Uterus (tissue), 4 donors: ENCODE results near the gene MICALL1. TPM values are rescaled to one million over a fixed set of nuclear protein-coding genes. Genes with fewer than 3 reads are reported as not detected.

ENCODE experiments used
- DNase-seq, 2 donors: peaks; one replicate each; pipeline ENCODE4 v3.0.0-alpha.2; 2019 to 2020
- H3K27ac ChIP-seq, 2 donors: fragments of 200-600 bp; sonication (generic); 1 replicate in 1 of 2; 2 replicates in 1 of 2; pipeline ENCODE4 v1.5.1; 2016 to 2018
- H3K27me3 ChIP-seq, 2 donors: fragments of 200-600 bp; sonication (generic); one replicate each; pipeline ENCODE4 v1.5.1; 2018 to 2019; ENCODE audit warnings: control low read depth in 1 of 2
- H3K36me3 ChIP-seq, 2 donors: fragments of 200-600 bp; sonication (generic); one replicate each; pipeline ENCODE4 v1.5.1; 2019; ENCODE audit warnings: control low read depth in 1 of 2
- H3K4me1 ChIP-seq, 2 donors: fragments of 200-600 bp; sonication (generic); one replicate each; pipeline ENCODE4 v1.5.1; 2018 to 2019; ENCODE audit warnings: control low read depth in 1 of 2
- H3K4me3 ChIP-seq, 2 donors: fragments of 200-600 bp; sonication (generic); 1 replicate in 1 of 2; 2 replicates in 1 of 2; pipeline ENCODE4 v1.5.1; 2018 to 2019; ENCODE audit warnings: mild to moderate bottlenecking in 1 of 2
- H3K9me3 ChIP-seq, 2 donors: fragments of 200-600 bp; sonication (generic); one replicate each; pipeline ENCODE4 v1.5.1; 2019; ENCODE audit warnings: control low read depth in 1 of 2
- CTCF ChIP-seq, 4 experiments: fragments of 200-600 bp in 2 of 4; fragments of 450-650 bp in 2 of 4; sonication (generic) in 2 of 4; IDR thresholded peaks; one replicate each; pipeline ENCODE4 v1.5.1; 2016 to 2019; ENCODE audit warnings: antibody characterized with exemption in 4 of 4, mild to moderate bottlenecking in 2 of 4, moderate library complexity in 1 of 4
- POLR2A ChIP-seq, 2 donors: fragments of 450-650 bp; IDR thresholded peaks; one replicate each; pipeline ENCODE4 v1.6.1; 2016; ENCODE audit warnings: antibody characterized with exemption in 2 of 2, mild to moderate bottlenecking in 1 of 2, moderate library complexity in 1 of 2
- intact Hi-C: fragments of 100-400 bp; cut with DNase I; formaldehyde crosslinking; loops from one replicate; pipeline ENCODE4 v1.15.1; 2023; ENCODE audit warnings: low total_unique reads
- total RNA-seq, 4 donors: library from RNA; depleted of rRNA in 3 of 4; stranded (reverse); fragments of >200 nt in 3 of 4; gene quantifications; one replicate each; pipeline versions ENCODE4 v1.1.0 to v1.2.4, GENCODE V29; 2014 to 2023
- donor health status: DM: yes; HTN: yes; CAD: no.

The MICALL1 gene
- total RNA-seq, 4 donors from 2014 or later: 7.4 to 96.6 (median 46.6) TPM

GRCh38 chr22:37930270-37930951 is 24.3 kb downstream of the MICALL1 start:
- Histone ChIP-seq H3K27ac (peak overlapping the region; percentile 46 to 57), H3K9me3 (no peaks in the 10 kb centered on the region), H3K36me3 (no peaks in the 10 kb centered on the region), H3K4me3 (no peak overlapping the region), H3K4me1 (peaks cover 0 to 11% of the 10 kb centered on the region in 2 donors), H3K27me3 (no peaks in the 10 kb centered on the region)
- no peak for DNase-seq
- intact Hi-C loops: loop anchor here (5.0 kb wide), 1 partner anchor 33 kb away; no protein-coding TSS in a partner anchor
- TF ChIP-seq POLR2A (IDR thresholded peaks at IDR 0.05) (no peak), CTCF (IDR thresholded peaks at IDR 0.05) (peak; percentile 30 to 50 (median 39))

GRCh38 chr22:37930952-37931440 is 24.9 kb downstream of the MICALL1 start:
- intact Hi-C loops: loop anchor here (5.0 kb wide), 1 partner anchor 34 kb away; no protein-coding TSS in a partner anchor
- DNase-seq: no peak
- H3K36me3 ChIP-seq: no peaks in the 10 kb centered on the region
- no peak for TF ChIP-seq POLR2A (IDR thresholded peaks at IDR 0.05)
- TF ChIP-seq CTCF (IDR thresholded peaks at IDR 0.05): no peak
- H3K4me1 ChIP-seq: peaks cover 0 to 11% of the 10 kb centered on the region in 2 donors
- no peaks in the 10 kb centered on the region for H3K27me3 ChIP-seq
- H3K4me3 ChIP-seq: no peak overlapping the region
- H3K9me3 ChIP-seq: no peaks in the 10 kb centered on the region
- peak overlapping the region; percentile 46 to 57 for H3K27ac ChIP-seq

- TF ChIP-seq POLR2A (IDR thresholded peaks at IDR 0.05) (no peak), CTCF (IDR thresholded peaks at IDR 0.05) (no peak)
- Histone ChIP-seq H3K27ac (no peak overlapping the region), H3K4me3 (no peak overlapping the region), H3K27me3 (no peaks in the 10 kb centered on the region), H3K36me3 (no peaks in the 10 kb centered on the region), H3K4me1 (peaks cover 0 to 11% of the 10 kb centered on the region in 2 donors), H3K9me3 (no peaks in the 10 kb centered on the region)
- intact Hi-C loops: loop anchor here (5.0 kb wide), 1 partner anchor 35 kb away; no protein-coding TSS in a partner anchor
- DNase-seq: no peak
Measured at GRCh38 chr22:37931893-37932389, 25.8 kb downstream of the MICALL1 start.

- no peaks in the 10 kb centered on the region for H3K9me3 ChIP-seq
- no peak for TF ChIP-seq POLR2A (IDR thresholded peaks at IDR 0.05)
- TF ChIP-seq CTCF (IDR thresholded peaks at IDR 0.05): no peak
- H3K36me3 ChIP-seq: no peaks in the 10 kb centered on the region
- peak overlapping the region in 1 of 2 donors; percentile 60 for H3K27ac ChIP-seq
- peaks cover 0 to 11% of the 10 kb centered on the region in 2 donors for H3K4me1 ChIP-seq
- H3K27me3 ChIP-seq: no peaks in the 10 kb centered on the region
- intact Hi-C loops: loop anchor here (5.0 kb wide), 1 partner anchor 35 kb away; no protein-coding TSS in a partner anchor
- H3K4me3 ChIP-seq: no peak overlapping the region
- no peak for DNase-seq
Measured at GRCh38 chr22:37932401-37932800, 26.3 kb downstream of the MICALL1 start.
